Tibial nerve (tissue), 4 donors: ENCODE measurements around the gene SH3BP4. TPM values are rescaled to one million over a fixed set of nuclear protein-coding genes. Genes with fewer than 3 reads are reported as not detected.

Source experiments
- DNase-seq, 2 donors: peaks; one replicate each; pipeline ENCODE4 v3.0.0-alpha.2; 2019; ENCODE audit warnings: low spot score in 2 of 2
- H3K27ac ChIP-seq, 4 donors: fragments of 200-600 bp; sonication (generic) in 3 of 4; one replicate each; pipeline ENCODE4 v1.5.1; 2017 to 2019; ENCODE audit warnings: mild to moderate bottlenecking in 1 of 4
- H3K27me3 ChIP-seq, 2 donors: fragments of 200-600 bp; sonication (generic) in 1 of 2; one replicate each; pipeline versions ENCODE4 v1.5.1 to v1.6.0; 2017 to 2019
- H3K36me3 ChIP-seq, 3 donors: fragments of 200-600 bp; sonication (generic); one replicate each; pipeline ENCODE4 v1.5.1; 2018 to 2019
- H3K4me1 ChIP-seq, 4 donors: fragments of 200-600 bp; sonication (generic) in 3 of 4; one replicate each; pipeline ENCODE4 v1.5.1; 2017 to 2019
- H3K4me3 ChIP-seq, 4 donors: fragments of 200-600 bp; sonication (generic) in 3 of 4; one replicate each; pipeline ENCODE4 v1.5.1; 2017 to 2019; ENCODE audit warnings: mild to moderate bottlenecking in 1 of 4, moderate library complexity in 1 of 4
- H3K9me3 ChIP-seq, 4 donors: fragments of 200-600 bp; sonication (generic) in 3 of 4; one replicate each; pipeline ENCODE4 v1.5.1; 2017 to 2019
- EP300 ChIP-seq, 2 donors: sonication (generic); formaldehyde crosslinking; IDR thresholded peaks; one replicate each; pipeline ENCODE4 v1.6.1; 2017; ENCODE audit warnings: antibody characterized with exemption in 2 of 2, mild to moderate bottlenecking in 1 of 2
- POLR2A ChIP-seq, 2 donors: fragments of 450-650 bp; IDR thresholded peaks; one replicate each; pipeline ENCODE4 v1.6.1; 2017; ENCODE audit warnings: antibody characterized with exemption in 2 of 2, mild to moderate bottlenecking in 2 of 2, moderate library complexity in 2 of 2
- WGBS, 2 donors: methylation state at CpG; one replicate each; pipeline ENCODE4 v1.1.5; 2018; 5-methylcytosine and 5-hydroxymethylcytosine counted together
- total RNA-seq, 4 donors: library from RNA; depleted of rRNA; stranded (reverse); fragments of >200 nt; gene quantifications; one replicate each; pipeline ENCODE4 v1.1.0, GENCODE V29; 2016
- TF ChIP-seq, protein P1 (sequence below), 5 experiments: fragments of 200-600 bp in 3 of 5; fragments of 450-650 bp in 2 of 5; sonication (generic) in 3 of 5; IDR thresholded peaks; one replicate each; pipeline ENCODE4 v1.5.1; 2016 to 2019; ENCODE audit warnings: antibody characterized with exemption in 5 of 5, mild to moderate bottlenecking in 3 of 5, moderate library complexity in 2 of 5

Gene SH3BP4
- total RNA-seq, 4 donors from 2014 or later: 19.2 to 31.8 (median 24.3) TPM

DNA sequence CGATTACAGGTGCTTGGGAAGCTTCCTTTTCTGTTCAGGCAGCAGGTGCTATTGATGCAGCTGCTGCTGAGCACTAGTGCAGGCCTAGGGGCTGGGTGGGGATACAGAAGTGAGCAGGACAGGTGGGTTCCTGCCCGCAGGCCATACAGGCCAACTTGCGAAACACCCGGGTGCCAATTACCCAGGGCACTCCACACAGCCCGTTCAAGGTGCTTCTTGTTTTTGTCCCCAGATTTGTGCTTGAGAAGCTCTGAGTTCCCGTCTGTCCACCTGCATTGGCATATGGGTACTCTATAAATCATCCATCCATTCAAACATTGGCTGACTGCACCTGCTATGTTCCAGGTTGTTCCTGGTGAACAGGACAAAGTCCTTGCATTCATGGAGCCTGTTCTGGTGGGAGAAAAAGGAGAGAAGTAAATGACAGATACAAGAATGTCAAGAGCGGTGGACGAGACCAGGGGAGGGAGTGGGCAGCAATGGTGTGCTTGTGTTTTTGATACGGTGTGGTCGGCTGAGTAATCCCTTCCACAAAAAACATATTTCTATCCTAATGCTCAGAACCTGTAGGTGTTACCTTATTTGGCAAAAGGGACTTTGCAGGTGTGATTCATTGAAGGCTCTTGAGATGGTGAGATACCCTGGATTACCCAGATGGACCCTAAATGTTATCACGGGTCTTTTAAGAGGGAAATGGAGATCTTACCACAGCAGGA lies 31.4 kb downstream of the SH3BP4 start:
- 86 to 90% methylated on average over 11 of the region's 11 CpGs for WGBS, 2 donors
- H3K9me3 ChIP-seq: peaks cover 0 to 9% (median 0%) of the 10 kb centered on the region in 4 donors
- peak overlapping the region in 1 of 4 donors; percentile 60 for H3K27ac ChIP-seq
- H3K4me1 ChIP-seq: peaks cover 0 to 41% (median 19%) of the 10 kb centered on the region in 4 donors
- DNase-seq: no peak
- no peaks in the 10 kb centered on the region for H3K36me3 ChIP-seq
- no peak for TF ChIP-seq EP300 (IDR thresholded peaks at IDR 0.05)
- TF ChIP-seq, protein P1, sequence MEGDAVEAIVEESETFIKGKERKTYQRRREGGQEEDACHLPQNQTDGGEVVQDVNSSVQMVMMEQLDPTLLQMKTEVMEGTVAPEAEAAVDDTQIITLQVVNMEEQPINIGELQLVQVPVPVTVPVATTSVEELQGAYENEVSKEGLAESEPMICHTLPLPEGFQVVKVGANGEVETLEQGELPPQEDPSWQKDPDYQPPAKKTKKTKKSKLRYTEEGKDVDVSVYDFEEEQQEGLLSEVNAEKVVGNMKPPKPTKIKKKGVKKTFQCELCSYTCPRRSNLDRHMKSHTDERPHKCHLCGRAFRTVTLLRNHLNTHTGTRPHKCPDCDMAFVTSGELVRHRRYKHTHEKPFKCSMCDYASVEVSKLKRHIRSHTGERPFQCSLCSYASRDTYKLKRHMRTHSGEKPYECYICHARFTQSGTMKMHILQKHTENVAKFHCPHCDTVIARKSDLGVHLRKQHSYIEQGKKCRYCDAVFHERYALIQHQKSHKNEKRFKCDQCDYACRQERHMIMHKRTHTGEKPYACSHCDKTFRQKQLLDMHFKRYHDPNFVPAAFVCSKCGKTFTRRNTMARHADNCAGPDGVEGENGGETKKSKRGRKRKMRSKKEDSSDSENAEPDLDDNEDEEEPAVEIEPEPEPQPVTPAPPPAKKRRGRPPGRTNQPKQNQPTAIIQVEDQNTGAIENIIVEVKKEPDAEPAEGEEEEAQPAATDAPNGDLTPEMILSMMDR (IDR thresholded peaks at IDR 0.05): no peak
- no peak for TF ChIP-seq POLR2A (IDR thresholded peaks at IDR 0.05)
- H3K4me3 ChIP-seq: no peak overlapping the region
- no peaks in the 10 kb centered on the region for H3K27me3 ChIP-seq

DNA sequence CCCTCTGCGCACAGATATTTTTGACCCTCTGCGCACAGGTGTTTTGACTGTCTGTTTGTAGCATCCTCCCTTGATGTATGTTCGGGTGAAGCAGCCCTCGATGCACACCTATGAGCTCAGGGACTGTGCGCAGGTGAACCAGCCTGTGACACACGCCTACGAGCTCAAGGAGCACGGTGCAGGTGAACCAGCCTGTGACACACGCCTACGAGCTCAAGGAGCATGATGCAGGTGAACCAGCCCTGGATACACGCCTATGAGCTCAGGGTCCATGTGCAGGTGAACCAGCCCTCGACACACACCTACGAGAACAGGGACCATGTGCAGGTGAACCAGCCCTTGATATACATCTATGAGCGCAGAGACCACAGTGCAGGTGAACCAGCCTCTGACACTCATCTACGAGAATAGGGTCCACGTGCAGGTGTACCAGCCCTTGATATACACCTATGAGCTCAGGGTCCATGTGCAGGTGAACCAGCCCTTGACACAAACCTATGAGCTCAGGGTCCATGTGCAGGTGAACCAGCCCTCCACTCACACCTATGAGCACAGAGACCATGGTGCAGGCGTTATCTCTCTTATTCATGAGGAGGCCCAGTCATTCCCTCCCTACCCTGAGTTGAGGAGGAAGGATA lies 33.9 kb downstream of the SH3BP4 start:
- Histone ChIP-seq H3K36me3 (no peaks in the 10 kb centered on the region), H3K4me1 (peaks cover 0 to 22% (median 8%) of the 10 kb centered on the region in 4 donors), H3K27me3 (no peaks in the 10 kb centered on the region), H3K27ac (no peak overlapping the region), H3K4me3 (no peak overlapping the region), H3K9me3 (no peaks in the 10 kb centered on the region)
- DNase-seq: no peak
- no peak for TF ChIP-seq EP300 (IDR thresholded peaks at IDR 0.05)
- TF ChIP-seq, protein P1 (IDR thresholded peaks at IDR 0.05): no peak
- TF ChIP-seq POLR2A (IDR thresholded peaks at IDR 0.05): no peak
- 92 to 96% methylated on average over 14 to 17 of the region's 17 CpGs for WGBS, 2 donors

DNA sequence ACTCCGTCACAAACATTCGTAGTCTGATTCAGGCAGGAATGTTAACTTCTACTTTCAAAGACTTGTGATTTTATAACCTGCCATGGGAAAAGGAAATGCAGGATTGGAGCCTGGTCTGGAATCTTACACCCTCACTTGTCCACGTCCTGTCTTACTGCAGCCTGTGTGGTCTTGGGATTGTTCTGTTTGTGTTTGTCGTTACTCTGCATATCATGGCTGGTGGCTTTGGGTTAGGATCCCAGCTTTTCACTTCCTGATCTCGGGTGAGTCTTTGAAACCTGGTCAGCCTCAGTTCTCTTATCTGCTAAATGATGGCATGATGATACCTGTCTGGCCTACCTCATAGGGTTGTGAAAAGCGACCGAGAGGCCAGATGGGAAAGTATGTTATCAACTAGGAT lies 34.6 kb downstream of the SH3BP4 start:
- no peaks in the 10 kb centered on the region for H3K9me3 ChIP-seq
- H3K27me3 ChIP-seq: no peaks in the 10 kb centered on the region
- WGBS, 2 donors: 77 to 78% methylated on average over 7 of the region's 7 CpGs
- no peak overlapping the region for H3K27ac ChIP-seq
- H3K36me3 ChIP-seq: no peaks in the 10 kb centered on the region
- TF ChIP-seq POLR2A (IDR thresholded peaks at IDR 0.05): no peak
- TF ChIP-seq, protein P1 (IDR thresholded peaks at IDR 0.05): no peak
- TF ChIP-seq EP300 (IDR thresholded peaks at IDR 0.05): no peak
- H3K4me3 ChIP-seq: no peak overlapping the region
- H3K4me1 ChIP-seq: peaks cover 0 to 21% (median 4%) of the 10 kb centered on the region in 4 donors
- no peak for DNase-seq

DNA sequence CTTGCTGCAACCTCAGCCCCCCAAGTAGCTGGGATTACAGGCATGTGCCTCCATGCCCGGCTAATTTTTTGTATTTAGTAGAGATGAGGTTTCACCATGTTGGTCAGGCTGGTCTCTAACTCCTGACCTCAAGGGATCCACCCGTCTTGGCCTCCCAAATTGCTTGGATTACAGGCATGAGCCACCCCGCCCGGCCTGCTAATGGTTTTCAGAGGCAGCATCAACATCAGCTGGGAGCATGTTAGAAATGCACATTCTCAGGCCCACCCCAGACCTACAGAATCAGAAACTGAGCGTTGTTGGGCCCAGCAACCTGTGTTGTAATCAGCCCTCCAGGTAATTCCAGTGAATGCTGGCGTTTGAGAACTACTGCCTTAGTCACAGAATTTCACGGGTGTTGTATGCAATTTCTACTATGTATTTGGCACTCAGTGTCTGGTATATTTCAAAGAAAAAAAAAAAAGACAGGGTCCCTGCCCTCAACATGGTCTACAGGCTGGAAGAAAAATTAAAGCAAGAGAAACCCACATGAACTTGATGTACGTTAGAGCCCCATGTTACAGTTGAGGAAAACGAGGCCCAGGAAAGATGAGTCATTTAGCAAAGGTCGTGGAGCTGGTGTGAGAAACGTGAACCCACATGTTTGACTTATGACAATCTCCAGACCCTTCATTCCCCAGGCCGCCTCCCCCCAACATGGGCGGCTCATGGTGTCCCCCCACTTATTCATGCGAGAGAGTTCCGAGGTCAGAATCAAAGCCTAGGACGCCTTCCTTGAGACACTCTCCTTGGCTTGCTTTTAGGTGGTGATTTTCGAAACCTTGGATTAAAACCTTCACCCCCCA lies 35.3 kb downstream of the SH3BP4 start:
- no peaks in the 10 kb centered on the region for H3K27me3 ChIP-seq
- H3K4me1 ChIP-seq: peaks cover 0 to 22% (median 4%) of the 10 kb centered on the region in 4 donors
- no peak for DNase-seq
- 90 to 94% methylated on average over 17 of the region's 17 CpGs for WGBS, 2 donors
- no peaks in the 10 kb centered on the region for H3K36me3 ChIP-seq
- H3K27ac ChIP-seq: no peak overlapping the region
- no peak for TF ChIP-seq EP300 (IDR thresholded peaks at IDR 0.05)
- no peak for TF ChIP-seq POLR2A (IDR thresholded peaks at IDR 0.05)
- TF ChIP-seq, protein P1 (IDR thresholded peaks at IDR 0.05): no peak
- no peaks in the 10 kb centered on the region for H3K9me3 ChIP-seq
- H3K4me3 ChIP-seq: no peak overlapping the region
